Measurements from ENCODE around the gene NAGS. TPM values are rescaled to one million over a fixed set of nuclear protein-coding genes. Genes with fewer than 3 reads are reported as not detected.
"Not testable (repeated sequence)": the region's sequence is repeated elsewhere in the genome, so short reads cannot be mapped to it uniquely, and the experiment has no call there.

The NAGS gene
- total RNA-seq, 1 donor from 2014 or later, result 0.89 TPM

GRCh38 chr17:44014133-44014436 lies 9.7 kb downstream of the NAGS start:
- peaks cover 1% of the 10 kb centered on the region for H3K36me3 Mint-ChIP-seq (ENCODE audit: insufficient read depth)
- H3K4me3 Mint-ChIP-seq (ENCODE audit: low read depth), result peak overlapping the region; percentile 99
- TF ChIP-seq, protein P1, sequence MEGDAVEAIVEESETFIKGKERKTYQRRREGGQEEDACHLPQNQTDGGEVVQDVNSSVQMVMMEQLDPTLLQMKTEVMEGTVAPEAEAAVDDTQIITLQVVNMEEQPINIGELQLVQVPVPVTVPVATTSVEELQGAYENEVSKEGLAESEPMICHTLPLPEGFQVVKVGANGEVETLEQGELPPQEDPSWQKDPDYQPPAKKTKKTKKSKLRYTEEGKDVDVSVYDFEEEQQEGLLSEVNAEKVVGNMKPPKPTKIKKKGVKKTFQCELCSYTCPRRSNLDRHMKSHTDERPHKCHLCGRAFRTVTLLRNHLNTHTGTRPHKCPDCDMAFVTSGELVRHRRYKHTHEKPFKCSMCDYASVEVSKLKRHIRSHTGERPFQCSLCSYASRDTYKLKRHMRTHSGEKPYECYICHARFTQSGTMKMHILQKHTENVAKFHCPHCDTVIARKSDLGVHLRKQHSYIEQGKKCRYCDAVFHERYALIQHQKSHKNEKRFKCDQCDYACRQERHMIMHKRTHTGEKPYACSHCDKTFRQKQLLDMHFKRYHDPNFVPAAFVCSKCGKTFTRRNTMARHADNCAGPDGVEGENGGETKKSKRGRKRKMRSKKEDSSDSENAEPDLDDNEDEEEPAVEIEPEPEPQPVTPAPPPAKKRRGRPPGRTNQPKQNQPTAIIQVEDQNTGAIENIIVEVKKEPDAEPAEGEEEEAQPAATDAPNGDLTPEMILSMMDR (IDR thresholded peaks at IDR 0.05; ENCODE audit: unreplicated experiment), result peak; percentile 8
- no peaks in the 10 kb centered on the region for H3K9me3 Mint-ChIP-seq (ENCODE audit: low read depth)
- H3K27ac Mint-ChIP-seq, result peak overlapping the region; percentile 97
- H3K27me3 Mint-ChIP-seq, result no peaks in the 10 kb centered on the region
- peaks cover 9% of the 10 kb centered on the region for H3K4me1 Mint-ChIP-seq (ENCODE audit: low read depth)
- no peak for DNase-seq (ENCODE audit: low spot score, unreplicated experiment)

GRCh38 chr17:44014437-44015172 lies 10.2 kb downstream of the NAGS start, which contains the start of gene TMEM101:
TMEM101 (minus strand) TSS chr17:44014963; CDS start chr17:44014952, 11 bp downstream.
- Mint-ChIP-seq H3K9me3 (ENCODE audit: low read depth) (no peaks in the 10 kb centered on the region), H3K27ac (peak within 1 kb of the TSS; percentile 97), H3K36me3 (ENCODE audit: insufficient read depth) (peaks cover under 1% of the 10 kb centered on the region), H3K27me3 (no peaks in the 10 kb centered on the region), H3K4me3 (ENCODE audit: low read depth) (peak within 1 kb of the TSS; percentile 99), H3K4me1 (ENCODE audit: low read depth) (peaks cover 11% of the 10 kb centered on the region)
- TF ChIP-seq, protein P1 (IDR thresholded peaks at IDR 0.05; ENCODE audit: unreplicated experiment), result no peak
- peak; percentile 69 for DNase-seq (ENCODE audit: low spot score, unreplicated experiment)

DNA sequence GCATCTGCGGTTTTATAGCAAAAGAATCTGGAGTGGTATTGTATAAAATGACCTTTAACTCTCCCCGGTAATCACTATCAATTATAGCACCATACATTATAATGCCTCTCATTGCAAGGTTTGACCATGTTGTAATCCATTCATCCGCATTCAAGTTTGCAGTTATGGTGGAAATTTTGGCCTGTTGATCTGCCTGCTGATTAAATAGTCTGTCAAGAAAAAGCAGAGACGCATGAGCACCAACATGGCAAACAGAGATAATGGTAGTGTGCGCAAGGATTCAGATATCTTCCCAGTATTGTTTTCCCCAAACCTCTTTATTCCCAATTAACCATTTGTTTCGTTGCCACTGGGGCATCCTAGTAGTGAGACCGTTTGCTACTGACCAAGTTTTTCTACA lies 16.8 kb downstream of the NAGS start:
- not testable (repeated sequence) for H3K4me3 Mint-ChIP-seq (ENCODE audit: low read depth); H3K36me3 Mint-ChIP-seq (ENCODE audit: insufficient read depth); H3K27ac Mint-ChIP-seq; H3K4me1 Mint-ChIP-seq (ENCODE audit: low read depth); H3K9me3 Mint-ChIP-seq (ENCODE audit: low read depth); DNase-seq (ENCODE audit: low spot score, unreplicated experiment); H3K27me3 Mint-ChIP-seq

DNA sequence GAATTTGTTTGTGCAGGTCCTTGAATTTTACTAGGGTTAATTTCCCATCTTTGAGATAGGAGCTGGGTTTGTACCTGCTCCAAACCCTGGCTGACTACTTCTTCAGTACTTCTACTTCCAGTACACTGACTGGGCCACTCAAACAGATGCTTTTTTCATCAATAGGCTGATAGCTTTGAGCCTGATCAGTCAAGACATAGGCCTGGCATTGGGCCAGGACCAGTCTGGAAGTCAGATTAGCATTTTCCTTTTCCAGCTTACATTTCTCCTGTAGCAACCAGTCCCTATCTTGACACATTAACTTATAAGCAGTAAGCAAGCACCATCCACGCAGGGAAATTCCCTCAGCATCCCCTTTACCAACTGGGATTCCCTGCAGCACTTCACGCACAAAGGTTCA lies 17.8 kb downstream of the NAGS start:
- Mint-ChIP-seq H3K27ac (no peak overlapping the region), H3K9me3 (ENCODE audit: low read depth) (no peaks in the 10 kb centered on the region), H3K27me3 (no peaks in the 10 kb centered on the region), H3K4me1 (ENCODE audit: low read depth) (peaks cover 3% of the 10 kb centered on the region), H3K4me3 (ENCODE audit: low read depth) (no peak overlapping the region), H3K36me3 (ENCODE audit: insufficient read depth) (peaks cover 5% of the 10 kb centered on the region)
- DNase-seq (ENCODE audit: low spot score, unreplicated experiment), result no peak
- TF ChIP-seq, protein P1 (IDR thresholded peaks at IDR 0.05; ENCODE audit: unreplicated experiment), result no peak

- H3K36me3 Mint-ChIP-seq (ENCODE audit: insufficient read depth), result peaks cover 5% of the 10 kb centered on the region
- TF ChIP-seq, protein P1 (IDR thresholded peaks at IDR 0.05; ENCODE audit: unreplicated experiment), result no peak
- no peaks in the 10 kb centered on the region for H3K27me3 Mint-ChIP-seq
- no peak overlapping the region for H3K27ac Mint-ChIP-seq
- no peaks in the 10 kb centered on the region for H3K9me3 Mint-ChIP-seq (ENCODE audit: low read depth)
- no peak for DNase-seq (ENCODE audit: low spot score, unreplicated experiment)
- H3K4me3 Mint-ChIP-seq (ENCODE audit: low read depth), result no peak overlapping the region
- peaks cover 3% of the 10 kb centered on the region for H3K4me1 Mint-ChIP-seq (ENCODE audit: low read depth)
Measured at GRCh38 chr17:44023545-44024270, 19.3 kb downstream of the NAGS start.

Measured in progenitor cell of endocrine pancreas (in vitro differentiated cells).